ENCODE results near the gene NKTR.

GRCh38 chr3:42600111-42600957 lies at the start of gene NKTR:
- TF ChIP-seq EZH2phosphoT487 (IDR thresholded peaks at IDR 0.05; ENCODE audit: insufficient read depth, low read depth), result no peak
- TF ChIP-seq EZH2 (IDR thresholded peaks at IDR 0.05; ENCODE audit: insufficient read depth, poor library complexity, severe bottlenecking), result no peak

Measured in GM23248 (cell line).